Astrocyte (in vitro differentiated cells and primary cell): Measurements from ENCODE around the gene TPH2. TPM values are rescaled to one million over a fixed set of nuclear protein-coding genes. Genes with fewer than 3 reads are reported as not detected.

ENCODE experiments used
- DNase-seq: peaks from one replicate; pipeline ENCODE4 v3.0.0-alpha.2; 2010; ENCODE audit warnings: low read depth
- FAIRE-seq: peaks from 2 replicates; lab custom pipeline; 2011; peaks lifted over from hg19 to GRCh38; lab: Jason Lieb, UNC
- H2AFZ ChIP-seq: 2 replicates; pipeline ENCODE4 v1.6.0; 2012; ENCODE audit warnings: low read depth, low read length, inconsistent platforms
- H3K27ac ChIP-seq: 2 replicates; pipeline ENCODE4 v1.5.1; 2011; ENCODE audit warnings: low read depth, low read length, inconsistent platforms
- H3K27me3 ChIP-seq: 2 replicates; pipeline ENCODE4 v1.6.0; 2011; ENCODE audit warnings: low read length, inconsistent platforms; ENCODE audit not compliant: insufficient read depth
- H3K36me3 ChIP-seq: 2 replicates; pipeline ENCODE4 v1.5.1; 2011; ENCODE audit warnings: low read length, inconsistent platforms; ENCODE audit not compliant: insufficient read depth
- H3K4me1 ChIP-seq: 2 replicates; pipeline ENCODE4 v1.5.1; 2011; ENCODE audit warnings: low read length, inconsistent platforms; ENCODE audit not compliant: insufficient read depth
- H3K4me2 ChIP-seq: 2 replicates; pipeline ENCODE4 v1.6.0; 2012; ENCODE audit warnings: low read length, inconsistent platforms
- H3K4me3 ChIP-seq: 2 replicates; pipeline ENCODE4 v1.5.1; 2011; ENCODE audit warnings: low read depth, mild to moderate bottlenecking, low read length, inconsistent platforms; ENCODE audit not compliant: insufficient read depth
- H3K79me2 ChIP-seq: 2 replicates; pipeline ENCODE4 v1.6.0; 2012; ENCODE audit warnings: mild to moderate bottlenecking, low read length, inconsistent platforms; ENCODE audit not compliant: insufficient read depth
- H3K9ac ChIP-seq: 2 replicates; pipeline ENCODE4 v1.6.0; 2012; ENCODE audit warnings: mild to moderate bottlenecking, low read length, inconsistent platforms
- H3K9me3 ChIP-seq: 2 replicates; pipeline ENCODE4 v1.5.1; 2012; ENCODE audit warnings: low read depth, mild to moderate bottlenecking, low read length, inconsistent platforms; ENCODE audit not compliant: insufficient read depth
- H4K20me1 ChIP-seq: 2 replicates; pipeline ENCODE4 v1.6.0; 2012; ENCODE audit warnings: low read length, inconsistent platforms; ENCODE audit not compliant: insufficient read depth
- H3K27ac Mint-ChIP-seq: one replicate; pipeline ENCODE4 v1.8.0; 2021; ENCODE audit warnings: mild to moderate bottlenecking, mixed read lengths; ENCODE audit not compliant: unreplicated experiment
- H3K27me3 Mint-ChIP-seq: one replicate; pipeline ENCODE4 v1.8.0; 2021; ENCODE audit warnings: low read depth, mixed read lengths; ENCODE audit not compliant: unreplicated experiment
- H3K36me3 Mint-ChIP-seq: one replicate; pipeline ENCODE4 v1.8.0; 2021; ENCODE audit warnings: low read depth, mixed read lengths; ENCODE audit not compliant: unreplicated experiment
- H3K4me1 Mint-ChIP-seq: one replicate; pipeline ENCODE4 v1.8.0; 2021; ENCODE audit warnings: low read depth, mixed read lengths; ENCODE audit not compliant: unreplicated experiment
- H3K4me3 Mint-ChIP-seq: one replicate; pipeline ENCODE4 v1.8.0; 2021; ENCODE audit warnings: mild to moderate bottlenecking, moderate library complexity, mixed read lengths; ENCODE audit not compliant: unreplicated experiment
- H3K9me3 Mint-ChIP-seq: one replicate; pipeline ENCODE4 v1.8.0; 2021; ENCODE audit warnings: mild to moderate bottlenecking, mixed read lengths; ENCODE audit not compliant: unreplicated experiment
- CTCF ChIP-seq: IDR thresholded peaks from 2 replicates; pipeline ENCODE4 v1.5.1; 2011; ENCODE audit warnings: low read depth, mild to moderate bottlenecking, inconsistent platforms, low read length, moderate library complexity; ENCODE audit not compliant: insufficient read depth
- EZH2 ChIP-seq: IDR thresholded peaks from 2 replicates; pipeline ENCODE4 v1.6.1; 2012; ENCODE audit warnings: mild to moderate bottlenecking, low read length, inconsistent platforms; ENCODE audit not compliant: insufficient read depth
- total RNA-seq: library from RNA; stranded (reverse); gene quantifications from 2 replicates; pipeline ENCODE4 v1.2.1, GENCODE V29; 2021

TPH2 gene
- total RNA-seq, 1 donor from 2014 or later: 0.30 TPM

GRCh38 chr12:72025524-72025923 lies 86.9 kb downstream of the TPH2 start:
- H3K27ac Mint-ChIP-seq: no peak overlapping the region
- no peak for FAIRE-seq

GRCh38 chr12:72028966-72029365 lies 90.3 kb downstream of the TPH2 start:
- no peaks in the 10 kb centered on the region for H3K27me3 ChIP-seq
- no peaks in the 10 kb centered on the region for H3K9me3 Mint-ChIP-seq
- peaks cover 2% of the 10 kb centered on the region for H3K4me1 Mint-ChIP-seq
- no peaks in the 10 kb centered on the region for H3K27me3 Mint-ChIP-seq
- no peaks in the 10 kb centered on the region for H4K20me1 ChIP-seq
- no peak overlapping the region for H3K27ac Mint-ChIP-seq
- H3K4me3 Mint-ChIP-seq: no peak overlapping the region
- no peak overlapping the region for H3K4me2 ChIP-seq
- no peak for DNase-seq
- H3K36me3 Mint-ChIP-seq: no peaks in the 10 kb centered on the region
- H2AFZ ChIP-seq: no peak overlapping the region
- H3K9ac ChIP-seq: no peak overlapping the region
- TF ChIP-seq EZH2 (no peak), CTCF (no peak)
- no peaks in the 10 kb centered on the region for H3K36me3 ChIP-seq
- H3K27ac ChIP-seq: no peak overlapping the region
- H3K4me3 ChIP-seq: no peak overlapping the region
- no peak for FAIRE-seq
- no peaks in the 10 kb centered on the region for H3K9me3 ChIP-seq
- H3K79me2 ChIP-seq: no peaks in the 10 kb centered on the region
- H3K4me1 ChIP-seq: no peaks in the 10 kb centered on the region

More at GRCh38 chr12:72025524-72025923, 86.9 kb downstream of the TPH2 start:
- Histone ChIP-seq H3K4me3 (no peak overlapping the region), H3K36me3 (no peaks in the 10 kb centered on the region), H3K79me2 (no peaks in the 10 kb centered on the region), H4K20me1 (no peaks in the 10 kb centered on the region), H2AFZ (no peak overlapping the region), H3K27me3 (no peaks in the 10 kb centered on the region), H3K4me2 (no peak overlapping the region), H3K9me3 (no peaks in the 10 kb centered on the region), H3K27ac (no peak overlapping the region), H3K4me1 (no peaks in the 10 kb centered on the region), H3K9ac (no peak overlapping the region)
- Mint-ChIP-seq H3K36me3 (no peaks in the 10 kb centered on the region), H3K4me1 (peaks cover 2% of the 10 kb centered on the region), H3K9me3 (no peaks in the 10 kb centered on the region), H3K27me3 (no peaks in the 10 kb centered on the region), H3K4me3 (no peak overlapping the region)
- DNase-seq: no peak
- TF ChIP-seq EZH2 (no peak), CTCF (no peak)

GRCh38 chr12:72030277-72030676 lies 91.6 kb downstream of the TPH2 start:
- Histone ChIP-seq H3K36me3 (no peaks in the 10 kb centered on the region), H3K9ac (no peak overlapping the region)
- TF ChIP-seq CTCF (no peak), EZH2 (no peak)

More at GRCh38 chr12:72030277-72030676, 91.6 kb downstream of the TPH2 start:
- Histone ChIP-seq H3K27me3 (no peaks in the 10 kb centered on the region), H3K79me2 (no peaks in the 10 kb centered on the region), H3K4me2 (no peak overlapping the region), H3K27ac (no peak overlapping the region), H4K20me1 (no peaks in the 10 kb centered on the region), H3K9me3 (no peaks in the 10 kb centered on the region), H2AFZ (no peak overlapping the region), H3K4me3 (no peak overlapping the region), H3K4me1 (no peaks in the 10 kb centered on the region)
- no peak for DNase-seq
- no peaks in the 10 kb centered on the region for H3K4me1 Mint-ChIP-seq
- no peaks in the 10 kb centered on the region for H3K27me3 Mint-ChIP-seq
- no peaks in the 10 kb centered on the region for H3K9me3 Mint-ChIP-seq
- no peak overlapping the region for H3K4me3 Mint-ChIP-seq
- H3K27ac Mint-ChIP-seq: no peak overlapping the region
- no peaks in the 10 kb centered on the region for H3K36me3 Mint-ChIP-seq
- no peak for FAIRE-seq
